Panc1 (cell line): ENCODE results near the gene DUS1L.

Source experiments
- POLR2AphosphoS5 ChIP-seq: IDR thresholded peaks from 2 replicates; pipeline ENCODE4 v1.6.1; 2012; ENCODE audit warnings: mild to moderate bottlenecking, low read depth, low read length, moderate library complexity
- SIN3A ChIP-seq: IDR thresholded peaks from 2 replicates; pipeline ENCODE4 v1.6.1; 2012; ENCODE audit warnings: low read depth, mild to moderate bottlenecking, low read length, moderate library complexity, borderline replicate concordance; ENCODE audit not compliant: insufficient read depth
- TCF7L2 ChIP-seq: IDR thresholded peaks from 2 replicates; pipeline ENCODE4 v1.6.1; 2011; ENCODE audit warnings: mild to moderate bottlenecking, low read depth, low read length, inconsistent platforms
- TF ChIP-seq, protein P1 (sequence below): fragments of 450-650 bp; IDR thresholded peaks from 2 replicates; pipeline ENCODE4 v1.5.1; 2017; ENCODE audit warnings: mild to moderate bottlenecking
- TF ChIP-seq, protein P2 (sequence below), 2 experiments: IDR thresholded peaks; 2 replicates each; pipeline ENCODE4 v1.6.1; 2011 to 2012; ENCODE audit warnings: low read depth in 2 of 2, control low read depth in 1 of 2, low read length in 1 of 2, mild to moderate bottlenecking in 1 of 2, moderate library complexity in 1 of 2; ENCODE audit not compliant: insufficient read depth in 1 of 2

DNA sequence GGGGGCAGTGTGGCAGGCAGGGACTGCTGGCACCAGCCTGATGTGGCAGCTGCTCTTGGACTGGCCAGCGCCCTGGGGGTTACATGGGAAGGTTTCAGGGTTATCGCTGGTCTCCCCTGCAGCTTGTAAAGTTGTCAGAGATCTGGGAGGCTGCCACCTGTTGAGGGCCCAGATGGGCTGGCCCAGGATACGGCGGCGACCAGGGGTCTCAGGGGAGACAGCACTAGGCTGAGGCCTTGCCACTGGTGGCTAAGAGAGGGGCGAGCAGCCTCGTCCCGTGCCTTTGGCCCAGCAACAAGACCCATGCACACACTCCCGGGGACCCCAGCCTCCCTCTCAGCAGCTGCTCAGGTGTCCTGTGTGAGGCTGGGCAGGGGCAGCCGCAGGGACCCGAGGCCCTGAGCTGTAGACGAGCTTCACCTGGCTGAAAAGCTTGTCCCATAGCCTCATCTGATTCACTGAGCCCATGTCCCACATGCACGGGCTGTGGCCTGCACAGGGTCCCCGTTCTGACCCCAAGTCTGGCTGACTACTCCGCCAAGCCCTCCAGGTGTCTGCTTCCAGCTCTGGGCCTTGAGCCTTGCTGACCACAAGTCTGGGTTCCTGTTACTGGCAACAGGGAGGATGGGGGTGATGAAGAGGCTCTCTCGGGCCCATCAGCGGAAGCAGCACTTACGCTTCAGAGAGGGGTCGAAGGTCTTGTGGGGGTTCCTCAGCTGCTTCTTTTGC, 6.2 kb downstream of the DUS1L start:
- TF ChIP-seq, protein P1, sequence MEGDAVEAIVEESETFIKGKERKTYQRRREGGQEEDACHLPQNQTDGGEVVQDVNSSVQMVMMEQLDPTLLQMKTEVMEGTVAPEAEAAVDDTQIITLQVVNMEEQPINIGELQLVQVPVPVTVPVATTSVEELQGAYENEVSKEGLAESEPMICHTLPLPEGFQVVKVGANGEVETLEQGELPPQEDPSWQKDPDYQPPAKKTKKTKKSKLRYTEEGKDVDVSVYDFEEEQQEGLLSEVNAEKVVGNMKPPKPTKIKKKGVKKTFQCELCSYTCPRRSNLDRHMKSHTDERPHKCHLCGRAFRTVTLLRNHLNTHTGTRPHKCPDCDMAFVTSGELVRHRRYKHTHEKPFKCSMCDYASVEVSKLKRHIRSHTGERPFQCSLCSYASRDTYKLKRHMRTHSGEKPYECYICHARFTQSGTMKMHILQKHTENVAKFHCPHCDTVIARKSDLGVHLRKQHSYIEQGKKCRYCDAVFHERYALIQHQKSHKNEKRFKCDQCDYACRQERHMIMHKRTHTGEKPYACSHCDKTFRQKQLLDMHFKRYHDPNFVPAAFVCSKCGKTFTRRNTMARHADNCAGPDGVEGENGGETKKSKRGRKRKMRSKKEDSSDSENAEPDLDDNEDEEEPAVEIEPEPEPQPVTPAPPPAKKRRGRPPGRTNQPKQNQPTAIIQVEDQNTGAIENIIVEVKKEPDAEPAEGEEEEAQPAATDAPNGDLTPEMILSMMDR: no peak
- TF ChIP-seq POLR2AphosphoS5: peak; percentile 14; the same call in 1 of the 2 replicates
- no peak for TF ChIP-seq SIN3A
- TF ChIP-seq, protein P2, sequence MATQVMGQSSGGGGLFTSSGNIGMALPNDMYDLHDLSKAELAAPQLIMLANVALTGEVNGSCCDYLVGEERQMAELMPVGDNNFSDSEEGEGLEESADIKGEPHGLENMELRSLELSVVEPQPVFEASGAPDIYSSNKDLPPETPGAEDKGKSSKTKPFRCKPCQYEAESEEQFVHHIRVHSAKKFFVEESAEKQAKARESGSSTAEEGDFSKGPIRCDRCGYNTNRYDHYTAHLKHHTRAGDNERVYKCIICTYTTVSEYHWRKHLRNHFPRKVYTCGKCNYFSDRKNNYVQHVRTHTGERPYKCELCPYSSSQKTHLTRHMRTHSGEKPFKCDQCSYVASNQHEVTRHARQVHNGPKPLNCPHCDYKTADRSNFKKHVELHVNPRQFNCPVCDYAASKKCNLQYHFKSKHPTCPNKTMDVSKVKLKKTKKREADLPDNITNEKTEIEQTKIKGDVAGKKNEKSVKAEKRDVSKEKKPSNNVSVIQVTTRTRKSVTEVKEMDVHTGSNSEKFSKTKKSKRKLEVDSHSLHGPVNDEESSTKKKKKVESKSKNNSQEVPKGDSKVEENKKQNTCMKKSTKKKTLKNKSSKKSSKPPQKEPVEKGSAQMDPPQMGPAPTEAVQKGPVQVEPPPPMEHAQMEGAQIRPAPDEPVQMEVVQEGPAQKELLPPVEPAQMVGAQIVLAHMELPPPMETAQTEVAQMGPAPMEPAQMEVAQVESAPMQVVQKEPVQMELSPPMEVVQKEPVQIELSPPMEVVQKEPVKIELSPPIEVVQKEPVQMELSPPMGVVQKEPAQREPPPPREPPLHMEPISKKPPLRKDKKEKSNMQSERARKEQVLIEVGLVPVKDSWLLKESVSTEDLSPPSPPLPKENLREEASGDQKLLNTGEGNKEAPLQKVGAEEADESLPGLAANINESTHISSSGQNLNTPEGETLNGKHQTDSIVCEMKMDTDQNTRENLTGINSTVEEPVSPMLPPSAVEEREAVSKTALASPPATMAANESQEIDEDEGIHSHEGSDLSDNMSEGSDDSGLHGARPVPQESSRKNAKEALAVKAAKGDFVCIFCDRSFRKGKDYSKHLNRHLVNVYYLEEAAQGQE (IDR thresholded peaks at IDR 0.05; ENCODE audit: insufficient read depth in 1 of 2, low read depth in 2 of 2, low read length in 1 of 2): no peak
- TF ChIP-seq TCF7L2: no peak
